Hepatocyte (in vitro differentiated cells): ENCODE results near the gene SFT2D1. TPM values are rescaled to one million over a fixed set of nuclear protein-coding genes. Genes with fewer than 3 reads are reported as not detected.

Experiments used
- DNase-seq: peaks from one replicate; pipeline ENCODE4 v3.0.0-alpha.2; 2016; ENCODE audit warnings: low spot score
- H2AFZ ChIP-seq: fragments of 200-600 bp; sonication (generic); 2 replicates; pipeline ENCODE4 v1.6.0; 2016; ENCODE audit warnings: antibody characterized with exemption, mild to moderate bottlenecking
- H3K27ac ChIP-seq: fragments of 200-600 bp; sonication (generic); 2 replicates; pipeline ENCODE4 v1.5.1; 2016; ENCODE audit warnings: mild to moderate bottlenecking
- H3K27me3 ChIP-seq: fragments of 200-600 bp; sonication (generic); 2 replicates; pipeline ENCODE4 v1.6.1; 2016
- H3K36me3 ChIP-seq: fragments of 200-600 bp; sonication (generic); replicated peaks from 2 replicates; pipeline ENCODE4 v1.5.1; 2016; ENCODE audit warnings: low read depth; ENCODE audit not compliant: insufficient read depth
- H3K4me1 ChIP-seq: fragments of 200-600 bp; sonication (generic); 2 replicates; pipeline ENCODE4 v1.5.1; 2016; ENCODE audit warnings: mild to moderate bottlenecking, moderate library complexity; ENCODE audit not compliant: insufficient read depth
- H3K4me2 ChIP-seq: fragments of 200-600 bp; sonication (generic); 2 replicates; pipeline ENCODE4 v1.6.0; 2016
- H3K4me3 ChIP-seq: fragments of 200-600 bp; sonication (generic); 2 replicates; pipeline ENCODE4 v1.5.1; 2016; ENCODE audit warnings: mild to moderate bottlenecking
- H3K79me2 ChIP-seq: fragments of 200-600 bp; sonication (generic); 2 replicates; pipeline ENCODE4 v1.6.0; 2017; ENCODE audit warnings: mild to moderate bottlenecking
- H3K9me2 ChIP-seq: fragments of 200-600 bp; sonication (generic); replicated peaks from 2 replicates; pipeline ENCODE4 v1.6.0; 2017; ENCODE audit warnings: mild to moderate bottlenecking; ENCODE audit not compliant: insufficient read depth
- H3K9me3 ChIP-seq: fragments of 200-600 bp; sonication (generic); 2 replicates; pipeline ENCODE4 v1.5.1; 2016; ENCODE audit warnings: low read depth, mild to moderate bottlenecking
- H4K20me1 ChIP-seq: fragments of 200-600 bp; sonication (generic); 2 replicates; pipeline ENCODE4 v1.6.0; 2016; ENCODE audit warnings: mild to moderate bottlenecking; ENCODE audit not compliant: insufficient read depth, poor library complexity, severe bottlenecking
- EZH2 ChIP-seq: fragments of 200-600 bp; sonication (generic); IDR thresholded peaks from 2 replicates; pipeline ENCODE4 v1.6.1; 2016; ENCODE audit warnings: antibody characterized with exemption, mild to moderate bottlenecking, borderline replicate concordance
- EZH2phosphoT487 ChIP-seq: fragments of 200-600 bp; sonication (generic); IDR thresholded peaks from one replicate; pipeline ENCODE4 v1.6.1; 2018; ENCODE audit warnings: antibody characterized with exemption, mild to moderate bottlenecking, low read depth, moderate library complexity; ENCODE audit not compliant: unreplicated experiment, severe bottlenecking
- WGBS: methylation state at CpG from one replicate; pipeline ENCODE4 v1.1.6; 2016; ENCODE audit warnings: low lambda C conversion rate; ENCODE audit errors: missing lambda C conversion rate; 5-methylcytosine and 5-hydroxymethylcytosine counted together
- polyA plus RNA-seq: library from polyadenylated mRNA; unstranded; fragments of >200 nt; fragmentation: Nextera tagmentation; extraction: Ambion mirVana; gene quantifications from 2 replicates; pipeline ENCODE4 v1.2.1, GENCODE V29; 2016
- total RNA-seq: library from RNA; depleted of rRNA; stranded (reverse); fragments of >200 nt; gene quantifications from 2 replicates; pipeline ENCODE4 v1.2.3, GENCODE V29; 2014
- TF ChIP-seq, protein P1 (sequence below): fragments of 200-600 bp; sonication (generic); IDR thresholded peaks from 2 replicates; pipeline ENCODE4 v1.5.1; 2016; ENCODE audit warnings: antibody characterized with exemption, mild to moderate bottlenecking; ENCODE audit not compliant: poor library complexity

SFT2D1 gene
- total and polyA plus RNA-seq, 2 experiments from 2014 or later: 51.6 to 83.0 TPM

DNA sequence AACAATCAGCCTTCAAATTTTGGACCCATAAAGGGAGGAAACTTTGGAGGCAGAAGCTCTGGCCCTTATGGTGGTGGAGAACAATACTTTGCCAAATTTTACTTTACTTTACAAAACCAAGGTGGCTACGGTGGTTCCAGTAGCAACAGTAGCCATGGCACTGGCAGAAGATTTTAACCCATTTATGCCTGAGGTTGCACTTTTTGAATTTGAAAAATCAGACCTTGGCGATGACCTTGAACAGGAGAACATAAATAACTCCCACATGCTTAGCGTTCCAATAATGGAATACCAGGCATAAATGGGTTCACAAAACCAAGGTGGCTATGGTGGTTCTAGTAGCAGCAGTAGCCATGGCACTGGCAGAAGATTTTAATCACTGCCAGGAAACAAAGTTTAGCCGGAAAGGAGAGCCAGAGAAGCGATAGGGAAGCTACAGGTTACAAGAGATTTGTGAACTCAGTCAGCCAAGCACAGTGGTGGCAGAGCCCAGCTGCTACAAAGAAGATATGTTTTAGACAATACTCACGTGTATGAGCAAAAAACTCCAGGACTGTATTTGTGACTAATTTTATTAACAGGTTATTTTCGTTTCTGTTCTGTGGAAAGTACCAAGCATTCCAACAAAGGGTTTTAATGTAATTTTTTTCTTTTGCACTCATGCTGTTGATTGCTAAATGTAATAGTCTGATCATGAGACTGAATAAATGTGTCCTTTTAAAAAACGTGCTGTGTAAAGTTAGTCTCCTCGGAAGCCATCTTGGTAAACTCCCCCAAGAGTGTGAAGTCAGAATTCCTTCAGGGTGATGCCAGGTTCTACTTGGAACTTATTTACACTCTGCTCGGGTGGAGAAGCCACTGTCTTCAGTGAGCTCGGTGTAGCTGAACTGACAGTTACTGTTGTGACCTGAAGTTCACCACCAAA is 6.7 kb downstream of the SFT2D1 start:
- TF ChIP-seq EZH2 (no peak), EZH2phosphoT487 (no peak)
- TF ChIP-seq, protein P1, sequence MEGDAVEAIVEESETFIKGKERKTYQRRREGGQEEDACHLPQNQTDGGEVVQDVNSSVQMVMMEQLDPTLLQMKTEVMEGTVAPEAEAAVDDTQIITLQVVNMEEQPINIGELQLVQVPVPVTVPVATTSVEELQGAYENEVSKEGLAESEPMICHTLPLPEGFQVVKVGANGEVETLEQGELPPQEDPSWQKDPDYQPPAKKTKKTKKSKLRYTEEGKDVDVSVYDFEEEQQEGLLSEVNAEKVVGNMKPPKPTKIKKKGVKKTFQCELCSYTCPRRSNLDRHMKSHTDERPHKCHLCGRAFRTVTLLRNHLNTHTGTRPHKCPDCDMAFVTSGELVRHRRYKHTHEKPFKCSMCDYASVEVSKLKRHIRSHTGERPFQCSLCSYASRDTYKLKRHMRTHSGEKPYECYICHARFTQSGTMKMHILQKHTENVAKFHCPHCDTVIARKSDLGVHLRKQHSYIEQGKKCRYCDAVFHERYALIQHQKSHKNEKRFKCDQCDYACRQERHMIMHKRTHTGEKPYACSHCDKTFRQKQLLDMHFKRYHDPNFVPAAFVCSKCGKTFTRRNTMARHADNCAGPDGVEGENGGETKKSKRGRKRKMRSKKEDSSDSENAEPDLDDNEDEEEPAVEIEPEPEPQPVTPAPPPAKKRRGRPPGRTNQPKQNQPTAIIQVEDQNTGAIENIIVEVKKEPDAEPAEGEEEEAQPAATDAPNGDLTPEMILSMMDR: no peak
- DNase-seq: no peak
- Histone ChIP-seq H4K20me1 (peaks cover 68% of the 10 kb centered on the region), H3K27me3 (no peaks in the 10 kb centered on the region), H3K4me3 (no peak overlapping the region), H3K9me2 (no peaks in the 10 kb centered on the region), H3K4me2 (no peak overlapping the region), H3K4me1 (peaks cover 9% of the 10 kb centered on the region), H3K36me3 (no peaks in the 10 kb centered on the region), H3K9me3 (no peaks in the 10 kb centered on the region), H3K79me2 (peaks cover 98% of the 10 kb centered on the region), H2AFZ (no peak overlapping the region), H3K27ac (no peak overlapping the region)
- 92% methylated on average over 11 of the region's 11 CpGs for WGBS

DNA sequence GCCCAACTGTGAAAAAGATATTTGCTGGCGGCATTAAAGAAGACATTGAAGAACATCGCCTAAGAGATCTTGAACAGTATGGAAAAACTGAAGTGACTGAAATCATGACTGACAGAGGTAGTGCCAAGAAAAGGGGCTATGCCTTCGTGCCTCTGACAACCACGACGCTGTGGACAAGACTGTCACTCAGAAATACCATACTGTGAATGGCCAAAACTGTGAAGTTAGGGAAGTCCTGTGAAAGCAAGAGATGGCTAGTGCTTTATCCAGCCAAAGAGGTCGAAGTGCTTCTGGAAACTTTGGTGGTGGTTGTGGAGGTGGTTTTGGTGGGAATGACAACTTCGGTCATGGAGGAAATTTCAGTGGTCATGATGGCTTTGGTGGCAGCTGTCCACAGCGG is 7.5 kb downstream of the SFT2D1 start:
- peaks cover 6% of the 10 kb centered on the region for H3K4me1 ChIP-seq

DNA sequence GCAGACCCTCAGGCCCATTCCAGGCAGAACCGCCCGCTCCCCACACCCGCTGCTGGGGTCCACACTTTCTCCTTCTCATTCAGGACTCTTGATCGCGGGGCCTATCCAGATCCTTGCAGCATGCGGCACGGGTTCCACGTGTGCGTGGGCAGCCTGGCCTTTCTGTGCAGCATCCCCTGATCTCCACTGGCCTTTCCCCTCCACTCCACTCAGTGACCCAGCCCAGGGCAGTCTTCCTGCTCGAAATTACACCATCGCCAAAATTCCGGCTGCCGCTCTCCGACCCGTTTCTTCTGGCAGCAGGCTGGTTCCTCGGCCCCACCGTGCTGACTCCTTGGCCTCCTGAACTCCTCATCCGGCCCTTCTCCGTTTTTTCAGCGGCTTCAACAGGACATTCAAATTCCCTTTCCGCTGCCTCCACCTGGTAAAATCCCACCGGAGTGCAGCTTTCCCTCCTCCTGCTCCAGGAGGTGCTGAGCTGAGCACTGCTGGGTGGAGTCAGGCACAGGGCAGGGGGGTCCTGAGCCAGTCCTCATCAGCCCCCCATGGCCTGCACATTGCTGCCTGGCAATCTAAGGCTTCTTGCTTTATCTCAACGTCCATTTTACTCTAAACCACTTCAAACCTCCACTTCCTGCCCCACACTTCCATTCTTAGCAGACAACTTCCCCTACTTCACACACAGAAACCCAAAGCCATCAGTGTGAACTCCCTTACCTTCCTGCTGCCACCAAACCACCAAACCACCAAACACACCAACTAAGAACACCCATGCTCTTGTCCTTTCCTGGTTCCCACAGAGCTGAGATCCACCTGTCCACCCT is 9.0 kb downstream of the SFT2D1 start:
- WGBS: 92% methylated on average over 23 of the region's 23 CpGs
- Histone ChIP-seq H3K79me2 (peaks cover 95% of the 10 kb centered on the region), H3K4me3 (no peak overlapping the region), H3K9me2 (no peaks in the 10 kb centered on the region), H3K27me3 (no peaks in the 10 kb centered on the region), H3K27ac (no peak overlapping the region), H3K4me1 (peaks cover 6% of the 10 kb centered on the region), H3K9me3 (no peaks in the 10 kb centered on the region), H3K4me2 (no peak overlapping the region), H2AFZ (no peak overlapping the region), H4K20me1 (peaks cover 69% of the 10 kb centered on the region), H3K36me3 (no peaks in the 10 kb centered on the region)
- DNase-seq: no peak
- TF ChIP-seq, protein P1: no peak
- TF ChIP-seq EZH2: no peak
- TF ChIP-seq EZH2phosphoT487: no peak

More for the DNA sequence above, 7.5 kb downstream of the SFT2D1 start:
- Histone ChIP-seq H3K9me3 (no peaks in the 10 kb centered on the region), H3K4me3 (no peak overlapping the region), H3K27me3 (no peaks in the 10 kb centered on the region), H2AFZ (no peak overlapping the region), H3K9me2 (no peaks in the 10 kb centered on the region), H3K4me2 (no peak overlapping the region), H3K27ac (no peak overlapping the region), H4K20me1 (peaks cover 70% of the 10 kb centered on the region), H3K79me2 (peaks cover 98% of the 10 kb centered on the region), H3K36me3 (no peaks in the 10 kb centered on the region)
- DNase-seq: no peak
- 99% methylated on average over 8 of the region's 8 CpGs for WGBS
- TF ChIP-seq EZH2phosphoT487 (no peak), EZH2 (no peak)
- TF ChIP-seq, protein P1: no peak
